DMS 273 (cell line): ENCODE data around the gene ADCY2.

Experiments used
- DNase-seq: peaks from one replicate; lab custom pipeline; 2025; ENCODE audit not compliant: unreplicated experiment; lab: John Stamatoyannopoulos, UW

Gene ADCY2

GRCh38 chr5:7822449-7822848 is 426.5 kb downstream of the ADCY2 start:
- DNase-seq: peak; percentile 8

DNA sequence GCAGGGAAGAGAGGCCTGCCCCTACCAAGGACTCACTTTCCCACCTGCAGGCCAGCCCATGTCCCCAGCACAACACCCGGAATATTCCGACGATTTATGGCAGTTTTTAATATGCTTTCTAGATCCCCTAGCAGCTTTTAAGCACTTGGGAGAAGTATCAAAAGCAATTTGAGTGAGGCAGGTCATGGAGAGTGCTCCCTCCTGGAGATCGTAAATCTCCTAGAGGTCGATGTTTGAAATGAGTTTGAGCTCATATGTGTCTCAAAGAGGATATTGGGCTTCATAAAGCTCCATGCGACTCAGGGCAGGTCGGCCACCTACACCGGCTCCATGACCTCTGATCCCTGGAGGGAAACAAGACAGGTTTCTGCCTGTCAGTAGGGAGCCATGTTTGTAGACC is 427.7 kb downstream of the ADCY2 start:
- DNase-seq: no peak

DNA sequence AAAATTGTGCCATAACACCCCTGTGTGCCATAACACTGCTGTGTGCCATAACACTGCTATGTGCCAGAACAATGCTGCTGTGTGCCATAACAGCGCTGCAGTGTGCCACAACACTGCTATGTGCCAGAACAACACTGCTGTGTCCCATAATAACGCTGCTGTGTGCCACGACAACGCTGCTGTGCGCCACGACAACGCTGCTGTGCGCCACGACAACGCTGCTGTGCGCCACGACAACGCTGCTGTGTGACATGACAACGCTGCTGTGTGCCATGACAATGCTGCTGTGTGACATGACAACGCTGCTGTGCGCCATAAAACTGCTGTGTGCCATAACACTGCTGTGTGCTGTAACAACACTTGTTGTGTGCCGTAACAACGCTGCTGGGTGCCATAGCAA is 429.1 kb downstream of the ADCY2 start:
- DNase-seq: no peak

GRCh38 chr5:7825630-7826029 is 429.7 kb downstream of the ADCY2 start:
- no peak for DNase-seq

DNA sequence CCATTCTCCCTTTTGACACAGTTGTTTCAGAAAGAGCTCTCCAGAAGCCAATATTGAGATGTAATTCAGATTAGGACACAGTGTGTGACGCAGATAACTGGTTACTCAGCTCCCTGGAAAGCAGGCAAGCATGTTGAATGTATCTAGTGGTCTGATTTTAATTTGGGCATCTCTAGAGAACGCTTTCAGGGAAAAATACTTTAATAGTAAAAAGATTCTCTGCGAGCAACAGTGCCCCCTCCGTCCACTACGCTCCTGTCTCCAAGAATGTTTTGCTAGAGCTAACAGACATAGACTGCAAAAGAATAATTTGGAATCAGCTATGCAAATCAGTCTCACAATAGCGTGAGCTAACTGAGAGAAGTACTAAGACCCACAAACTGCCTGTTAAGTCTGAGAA is 431.7 kb downstream of the ADCY2 start:
- DNase-seq: no peak

GRCh38 chr5:7828269-7828668 is 432.3 kb downstream of the ADCY2 start:
- peak; percentile 14 for DNase-seq

GRCh38 chr5:7834982-7835381 is 439.0 kb downstream of the ADCY2 start:
- DNase-seq: no peak

- no peak for DNase-seq
Observed at GRCh38 chr5:7837403-7837802, 441.5 kb downstream of the ADCY2 start.

- DNase-seq: no peak
Observed at GRCh38 chr5:7842531-7842930, 446.6 kb downstream of the ADCY2 start.

- no peak for DNase-seq
Observed at GRCh38 chr5:7844901-7845300, 449.0 kb downstream of the ADCY2 start.

DNA sequence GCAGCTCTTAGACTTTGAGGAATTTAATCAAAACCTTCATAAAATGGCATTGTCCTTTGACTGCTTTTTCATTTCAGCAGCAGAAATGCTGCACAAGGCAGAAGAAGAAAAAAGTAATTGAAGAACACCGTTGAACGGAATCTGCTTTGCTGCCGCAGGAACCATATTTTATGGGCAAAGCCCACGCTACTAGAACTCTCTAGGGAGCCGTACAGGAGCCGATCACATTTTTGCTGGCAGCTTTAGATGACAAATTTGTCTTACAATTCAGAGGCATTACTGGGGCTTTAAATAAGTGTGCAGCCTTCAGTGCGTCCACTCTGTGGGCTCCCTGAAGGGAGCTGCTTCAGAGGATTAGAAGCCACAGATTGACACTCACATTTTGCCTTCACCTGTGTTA is 449.6 kb downstream of the ADCY2 start:
- DNase-seq: no peak

- no peak for DNase-seq
Observed at GRCh38 chr5:7846327-7846726, 450.4 kb downstream of the ADCY2 start.

GRCh38 chr5:7848296-7848695 is 452.4 kb downstream of the ADCY2 start:
- no peak for DNase-seq

GRCh38 chr5:7849681-7850394 is 453.9 kb downstream of the ADCY2 start:
- peak; percentile 58 for DNase-seq

DNA sequence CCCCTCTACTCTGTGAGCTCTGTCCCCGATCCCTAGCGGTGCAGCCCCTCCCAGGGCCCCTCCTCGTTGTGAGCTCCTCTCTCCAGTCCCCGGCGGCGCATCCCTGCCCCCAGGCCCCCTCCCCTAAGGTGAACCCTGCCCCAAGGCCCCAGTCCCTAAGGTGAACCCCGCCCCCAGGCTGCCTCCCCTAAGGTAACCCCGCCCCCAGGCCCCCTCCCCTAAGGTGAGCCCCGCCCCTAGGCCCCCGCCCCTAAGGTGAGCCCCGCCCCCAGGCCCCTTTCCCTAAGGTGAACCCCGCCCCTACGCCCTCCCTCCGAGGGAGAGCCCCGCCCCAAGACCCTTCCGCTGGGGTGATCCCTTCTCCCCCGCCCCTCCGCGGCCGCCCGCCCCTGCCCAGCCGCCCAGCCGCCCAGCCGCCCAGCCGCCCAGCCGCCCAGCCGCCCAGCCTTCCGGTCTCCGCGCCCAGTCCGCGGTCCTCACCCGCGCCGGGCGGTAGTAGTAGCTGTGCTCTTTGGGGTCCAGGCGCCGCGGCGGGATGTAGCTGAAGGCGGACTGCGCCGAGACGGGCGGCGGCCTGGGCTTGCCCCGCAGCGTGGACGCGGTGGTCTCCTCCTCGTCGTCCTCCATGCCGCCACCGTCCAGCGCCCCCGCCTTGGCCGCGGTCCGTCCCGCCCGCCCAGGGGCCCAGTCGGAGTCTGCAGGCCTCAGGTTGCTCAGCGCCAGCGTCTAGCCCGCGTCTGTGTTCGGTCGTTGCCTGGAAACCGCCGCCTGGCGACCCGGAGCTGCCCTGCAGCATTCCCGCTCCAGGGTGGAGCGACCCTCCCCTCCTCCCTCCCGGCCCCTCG is 454.7 kb downstream of the ADCY2 start, which contains the start of gene CFAP90:
Gene CFAP90 (minus strand): TSS at position 739 of the 845 bp plus-strand sequence. CDS start 112 bp downstream, at position 627.
- DNase-seq: peak; percentile 85

DNA sequence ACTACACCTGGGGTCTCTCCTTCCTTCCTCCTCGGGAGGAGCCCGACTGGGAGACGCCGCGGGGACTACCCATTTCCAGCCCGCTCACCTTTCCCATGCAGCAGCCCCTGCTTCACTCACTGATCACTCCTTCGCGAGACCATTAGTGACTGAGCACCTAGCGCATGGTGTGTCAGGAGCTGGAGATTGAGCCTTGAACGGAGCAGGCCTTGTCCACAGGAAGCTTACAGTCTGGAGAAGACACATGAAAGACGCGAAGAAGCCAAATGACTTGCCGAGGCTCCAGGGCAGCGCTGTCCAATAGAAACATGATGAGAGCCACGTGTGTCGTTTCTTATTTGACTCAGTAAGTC is 455.3 kb downstream of the ADCY2 start:
- DNase-seq: no peak

- DNase-seq: no peak
Observed at GRCh38 chr5:7851617-7852289, 455.8 kb downstream of the ADCY2 start.

GRCh38 chr5:7852542-7852941 is 456.6 kb downstream of the ADCY2 start:
- DNase-seq: no peak

DNA sequence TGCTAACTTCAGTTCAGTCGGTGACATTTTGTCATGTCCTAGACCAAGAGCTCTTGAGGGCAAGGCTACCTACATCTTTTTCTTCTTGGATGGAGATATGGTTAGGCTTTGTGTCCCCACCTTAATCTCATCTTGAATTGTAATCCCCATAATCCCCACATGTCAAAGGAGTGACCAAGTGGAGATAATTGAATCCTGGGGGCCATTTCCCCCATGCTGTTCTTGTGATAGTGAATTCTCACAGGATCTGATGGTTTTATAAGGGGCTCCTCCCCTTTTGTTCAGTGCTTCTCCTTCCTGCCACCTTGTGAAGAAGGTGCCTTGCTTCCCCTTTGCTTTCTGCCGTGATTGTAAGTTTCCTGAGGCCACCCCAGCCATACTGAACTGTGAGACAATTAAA is 457.1 kb downstream of the ADCY2 start:
- DNase-seq: no peak

GRCh38 chr5:7855611-7856010 is 459.7 kb downstream of the ADCY2 start:
- DNase-seq: no peak

GRCh38 chr5:7856855-7857254 is 460.9 kb downstream of the ADCY2 start:
- peak; percentile 74 for DNase-seq

- no peak for DNase-seq
Observed at GRCh38 chr5:7857361-7857760, 461.4 kb downstream of the ADCY2 start.
